PFSK-1 (cell line): ENCODE results near the gene STAU1.

Source experiments
- FOXP2 ChIP-seq: optimal IDR thresholded peaks from 2 replicates; pipeline ENCODE3; 2011; ENCODE audit warnings: borderline replicate concordance, control low read depth, inconsistent platforms; ENCODE audit not compliant: insufficient read depth; ENCODE audit errors: extremely low read length, extremely low read depth
- POLR2AphosphoS5 ChIP-seq: IDR thresholded peaks from 2 replicates; pipeline ENCODE4 v1.6.1; 2012; ENCODE audit warnings: low read depth, mild to moderate bottlenecking, control low read depth, low read length, moderate library complexity
- SIN3A ChIP-seq: IDR thresholded peaks from 2 replicates; pipeline ENCODE4 v1.6.1; 2012; ENCODE audit warnings: mild to moderate bottlenecking, low read length, moderate library complexity, borderline replicate concordance; ENCODE audit not compliant: insufficient read depth
- TAF1 ChIP-seq: IDR thresholded peaks from 2 replicates; pipeline ENCODE4 v1.6.1; 2012; ENCODE audit warnings: low read length, control low read depth, borderline replicate concordance; ENCODE audit not compliant: insufficient read depth
- TF ChIP-seq, protein P1 (sequence below), 2 experiments: IDR thresholded peaks; 2 replicates each; pipeline versions ENCODE4 v1.6.1 to v1.8.0; 2011 to 2012; ENCODE audit warnings: low read depth in 2 of 2, low read length in 2 of 2, control low read depth in 1 of 2, inconsistent platforms in 1 of 2, mild to moderate bottlenecking in 1 of 2, moderate library complexity in 1 of 2; ENCODE audit not compliant: insufficient read depth in 1 of 2

STAU1 gene

DNA sequence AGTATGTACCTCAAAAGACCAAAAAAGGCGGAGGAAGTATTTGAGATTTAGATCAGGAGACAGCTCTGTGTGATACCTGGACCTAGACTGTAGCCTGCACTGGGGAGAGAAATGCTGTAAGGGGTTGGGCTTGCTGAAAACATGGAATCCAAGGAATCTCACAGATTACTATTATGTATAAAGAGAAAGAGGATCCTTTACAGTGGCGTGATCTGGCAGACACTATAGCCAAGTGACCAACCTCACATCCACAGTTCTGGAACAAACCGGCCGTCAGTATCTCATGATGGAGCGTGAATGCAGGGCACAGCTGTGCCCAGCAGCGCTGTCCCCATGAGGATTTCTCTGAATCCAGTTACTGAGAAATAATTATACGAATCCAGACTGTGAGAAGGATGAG lies 43.3 kb upstream of the STAU1 start:
- TF ChIP-seq POLR2AphosphoS5 (no peak), FOXP2 (no peak), TAF1 (no peak), SIN3A (no peak)
- TF ChIP-seq, protein P1, sequence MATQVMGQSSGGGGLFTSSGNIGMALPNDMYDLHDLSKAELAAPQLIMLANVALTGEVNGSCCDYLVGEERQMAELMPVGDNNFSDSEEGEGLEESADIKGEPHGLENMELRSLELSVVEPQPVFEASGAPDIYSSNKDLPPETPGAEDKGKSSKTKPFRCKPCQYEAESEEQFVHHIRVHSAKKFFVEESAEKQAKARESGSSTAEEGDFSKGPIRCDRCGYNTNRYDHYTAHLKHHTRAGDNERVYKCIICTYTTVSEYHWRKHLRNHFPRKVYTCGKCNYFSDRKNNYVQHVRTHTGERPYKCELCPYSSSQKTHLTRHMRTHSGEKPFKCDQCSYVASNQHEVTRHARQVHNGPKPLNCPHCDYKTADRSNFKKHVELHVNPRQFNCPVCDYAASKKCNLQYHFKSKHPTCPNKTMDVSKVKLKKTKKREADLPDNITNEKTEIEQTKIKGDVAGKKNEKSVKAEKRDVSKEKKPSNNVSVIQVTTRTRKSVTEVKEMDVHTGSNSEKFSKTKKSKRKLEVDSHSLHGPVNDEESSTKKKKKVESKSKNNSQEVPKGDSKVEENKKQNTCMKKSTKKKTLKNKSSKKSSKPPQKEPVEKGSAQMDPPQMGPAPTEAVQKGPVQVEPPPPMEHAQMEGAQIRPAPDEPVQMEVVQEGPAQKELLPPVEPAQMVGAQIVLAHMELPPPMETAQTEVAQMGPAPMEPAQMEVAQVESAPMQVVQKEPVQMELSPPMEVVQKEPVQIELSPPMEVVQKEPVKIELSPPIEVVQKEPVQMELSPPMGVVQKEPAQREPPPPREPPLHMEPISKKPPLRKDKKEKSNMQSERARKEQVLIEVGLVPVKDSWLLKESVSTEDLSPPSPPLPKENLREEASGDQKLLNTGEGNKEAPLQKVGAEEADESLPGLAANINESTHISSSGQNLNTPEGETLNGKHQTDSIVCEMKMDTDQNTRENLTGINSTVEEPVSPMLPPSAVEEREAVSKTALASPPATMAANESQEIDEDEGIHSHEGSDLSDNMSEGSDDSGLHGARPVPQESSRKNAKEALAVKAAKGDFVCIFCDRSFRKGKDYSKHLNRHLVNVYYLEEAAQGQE (IDR thresholded peaks at IDR 0.05; ENCODE audit: insufficient read depth in 1 of 2, low read depth in 2 of 2, low read length in 2 of 2): no peak

DNA sequence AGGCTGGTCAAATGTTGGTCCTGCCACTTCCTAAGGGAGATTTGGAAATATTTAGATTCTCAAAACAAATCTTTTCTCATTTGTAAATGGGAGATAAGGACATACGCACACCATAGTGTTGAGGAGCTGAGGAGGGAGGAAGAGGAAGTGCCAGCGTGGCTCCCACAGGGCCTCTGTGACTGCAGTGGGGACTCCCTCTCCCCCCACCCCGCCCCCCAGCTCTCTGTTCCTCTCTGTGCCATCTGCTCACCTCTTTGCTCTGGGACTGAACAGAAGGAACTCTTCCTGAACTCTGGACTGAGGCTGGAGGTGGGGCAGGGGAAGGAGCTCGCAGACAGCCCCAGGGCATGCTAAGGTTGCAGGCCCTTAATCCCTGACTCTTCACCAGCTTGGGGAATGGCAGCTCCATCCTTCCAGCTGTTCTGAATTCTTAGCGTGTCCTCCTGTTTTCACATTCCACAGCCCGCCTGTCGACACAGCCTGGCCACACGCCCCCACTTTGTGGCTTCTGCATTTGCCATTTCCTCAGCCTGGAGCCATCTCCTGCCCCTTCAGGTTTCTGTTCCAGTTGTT lies 42.5 kb upstream of the STAU1 start:
- TF ChIP-seq TAF1 (no peak), POLR2AphosphoS5 (no peak), SIN3A (no peak), FOXP2 (no peak)
- TF ChIP-seq, protein P1 (IDR thresholded peaks at IDR 0.05; ENCODE audit: insufficient read depth in 1 of 2, low read depth in 2 of 2, low read length in 2 of 2): no peak

DNA sequence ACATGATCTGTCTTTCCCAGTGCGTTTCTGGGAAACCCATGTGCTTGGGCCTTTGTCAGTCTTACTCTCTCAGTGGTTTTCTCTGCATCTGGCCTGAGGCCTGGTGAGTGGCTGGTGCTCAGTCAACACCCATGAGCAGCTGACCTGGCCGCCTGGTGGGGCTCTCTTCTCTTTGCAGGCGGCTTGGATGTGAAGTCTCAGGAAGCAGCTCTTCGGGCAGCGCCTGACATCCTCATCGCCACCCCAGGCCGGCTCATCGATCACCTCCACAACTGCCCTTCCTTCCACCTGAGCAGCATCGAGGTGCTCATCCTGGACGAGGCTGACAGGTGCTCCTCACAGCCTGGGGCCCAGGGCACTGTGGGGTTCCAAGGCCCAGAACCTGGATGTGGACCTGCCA lies 41.9 kb upstream of the STAU1 start:
- no peak for TF ChIP-seq SIN3A
- TF ChIP-seq FOXP2: no peak
- TF ChIP-seq, protein P1 (IDR thresholded peaks at IDR 0.05; ENCODE audit: insufficient read depth in 1 of 2, low read depth in 2 of 2, low read length in 2 of 2): no peak
- no peak for TF ChIP-seq POLR2AphosphoS5
- TF ChIP-seq TAF1: no peak

DNA sequence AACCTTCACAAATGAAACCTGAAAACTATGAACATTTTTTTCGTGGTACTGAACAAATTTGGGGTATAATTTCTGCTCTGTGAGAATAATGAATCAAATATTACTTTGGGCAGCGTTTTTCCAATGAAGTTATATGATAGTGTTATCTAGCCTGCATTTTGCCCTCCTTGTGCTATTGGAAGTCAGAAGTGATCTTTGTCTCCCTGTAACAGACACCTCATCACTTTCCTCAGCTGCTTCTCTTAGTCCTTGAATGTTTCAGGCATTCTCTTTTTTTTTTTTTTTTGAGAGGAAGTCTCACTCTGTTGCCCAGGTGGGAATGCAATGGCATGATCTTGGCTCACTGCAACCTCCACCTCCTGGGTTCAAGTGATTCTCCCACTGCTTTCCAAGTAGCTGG lies 41.2 kb upstream of the STAU1 start:
- no peak for TF ChIP-seq SIN3A
- TF ChIP-seq, protein P1 (IDR thresholded peaks at IDR 0.05; ENCODE audit: insufficient read depth in 1 of 2, low read depth in 2 of 2, low read length in 2 of 2): no peak
- no peak for TF ChIP-seq FOXP2
- no peak for TF ChIP-seq TAF1

DNA sequence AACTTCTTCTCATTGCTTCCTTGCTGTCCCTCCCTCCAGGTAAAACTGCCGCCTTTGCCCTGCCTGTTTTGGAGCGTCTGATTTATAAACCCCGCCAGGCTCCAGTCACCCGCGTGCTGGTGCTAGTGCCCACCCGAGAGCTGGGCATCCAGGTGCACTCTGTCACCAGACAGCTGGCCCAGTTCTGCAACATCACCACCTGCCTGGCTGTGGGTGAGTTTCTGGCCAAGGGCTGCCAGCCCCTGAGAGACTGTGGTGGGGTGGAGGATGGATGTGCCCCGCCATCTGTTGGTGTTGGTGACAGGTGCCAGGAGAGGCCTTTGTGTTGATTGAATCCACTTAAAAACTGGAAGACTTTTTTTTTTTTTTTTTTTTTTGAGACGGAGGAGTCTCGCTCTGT lies 40.5 kb upstream of the STAU1 start:
- no peak for TF ChIP-seq SIN3A
- TF ChIP-seq POLR2AphosphoS5: no peak
- no peak for TF ChIP-seq FOXP2
- no peak for TF ChIP-seq TAF1
- TF ChIP-seq, protein P1 (IDR thresholded peaks at IDR 0.05; ENCODE audit: insufficient read depth in 1 of 2, low read depth in 2 of 2, low read length in 2 of 2): no peak
